ENCODE data around the gene KLF3.

The KLF3 gene

DNA sequence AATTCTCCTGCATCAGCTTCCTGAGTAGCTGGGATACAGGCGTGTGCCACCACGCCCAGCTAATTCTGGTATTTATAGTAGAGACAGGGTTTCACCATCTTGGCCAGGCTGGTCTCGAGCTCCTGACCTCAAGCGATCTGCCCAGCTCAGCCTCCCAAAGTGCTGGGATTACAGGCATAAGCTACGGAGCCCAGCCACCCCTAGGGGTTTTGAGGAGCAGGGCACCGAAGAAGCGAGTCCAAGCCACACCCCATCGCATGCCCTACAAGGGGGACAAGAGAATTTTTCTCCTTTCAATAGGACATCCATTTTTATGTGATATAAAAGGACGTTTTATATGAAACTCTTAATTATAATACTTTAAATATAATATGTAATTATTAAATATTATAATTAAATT is 13.9 kb upstream of the KLF3 start:
- no peak for DNase-seq (ENCODE audit: extremely low read depth in 1 of 2, low read depth in 1 of 2)

DNA sequence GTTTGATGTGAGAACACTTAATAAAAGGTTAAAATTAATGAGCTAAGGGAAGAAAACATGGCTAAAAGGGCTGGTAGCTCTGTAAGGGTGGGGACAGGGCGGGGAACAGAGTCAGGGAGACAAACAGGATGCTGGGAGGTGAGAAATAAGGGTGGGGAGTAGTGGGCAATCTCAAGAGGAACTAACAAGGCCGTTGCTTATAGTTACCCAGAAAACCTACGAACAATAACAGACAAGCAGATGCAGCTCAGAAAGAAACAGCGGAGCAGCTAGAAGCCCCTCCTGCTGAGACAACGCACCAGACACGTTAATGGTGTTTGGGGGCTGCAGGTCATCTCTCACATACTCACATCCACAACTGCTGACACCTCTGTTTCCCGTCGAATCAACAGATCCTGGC is 9.7 kb upstream of the KLF3 start:
- no peak for DNase-seq (ENCODE audit: extremely low read depth in 1 of 2, low read depth in 1 of 2)

DNA sequence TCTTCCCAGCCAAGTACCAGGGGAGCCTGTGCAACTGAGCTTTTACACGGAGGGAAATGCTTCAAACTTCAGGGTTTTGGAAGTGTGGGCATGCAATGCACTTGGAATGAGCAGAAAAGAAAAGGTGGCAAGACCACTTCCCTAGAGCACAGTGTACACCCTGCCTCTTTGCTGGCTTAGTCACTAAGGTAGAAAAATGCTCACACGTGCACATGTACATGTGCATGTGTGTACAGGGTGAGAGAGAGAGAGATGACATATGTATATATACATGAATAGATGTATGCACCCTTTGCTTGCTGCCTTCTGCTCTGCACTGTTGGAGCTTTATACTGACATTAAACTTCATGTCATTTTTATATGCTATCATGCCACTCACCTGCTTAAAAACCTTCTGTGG is 7.9 kb upstream of the KLF3 start:
- no peak for DNase-seq (ENCODE audit: extremely low read depth in 1 of 2, low read depth in 1 of 2)

DNA sequence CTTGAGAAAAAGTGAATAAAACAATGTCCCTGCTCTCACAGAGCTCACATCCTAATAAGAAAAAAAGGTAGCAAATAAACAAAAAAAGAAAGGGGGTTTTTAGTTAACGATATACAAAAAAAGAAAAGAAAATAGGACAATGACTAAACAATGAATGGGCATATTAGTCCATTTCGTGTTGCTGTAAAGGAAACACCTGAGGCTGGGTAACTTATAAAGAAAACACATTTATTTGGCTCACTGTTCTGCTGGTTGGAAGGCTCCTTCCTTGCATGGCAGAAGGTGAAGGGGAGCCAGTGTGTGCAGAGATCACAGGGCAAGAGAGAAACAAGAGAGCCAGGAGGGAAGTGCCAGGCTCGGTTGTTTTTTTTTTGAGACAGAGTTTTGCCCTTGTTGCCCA is 4.7 kb upstream of the KLF3 start:
- no peak for DNase-seq (ENCODE audit: extremely low read depth in 1 of 2, low read depth in 1 of 2)

DNA sequence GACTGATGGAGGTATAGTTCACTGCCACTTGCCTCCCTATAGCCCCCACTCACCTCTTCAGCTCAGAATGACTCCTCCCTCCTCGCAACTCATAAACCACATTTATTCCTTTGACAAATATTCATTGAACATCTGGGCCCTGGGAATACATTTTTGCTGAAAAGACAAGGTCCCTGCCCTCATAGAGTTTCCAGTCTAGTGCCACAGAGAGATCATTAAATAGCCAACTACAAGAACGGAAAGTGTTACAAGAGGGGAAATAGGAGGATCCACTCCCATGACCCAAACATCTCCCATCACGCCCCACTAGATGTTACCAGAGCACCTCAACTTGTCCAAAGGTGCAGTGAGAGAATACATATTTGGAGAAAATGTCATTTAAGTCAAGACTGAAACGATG is 3.2 kb upstream of the KLF3 start:
- DNase-seq (ENCODE audit: extremely low read depth in 1 of 2, low read depth in 1 of 2): no peak

DNA sequence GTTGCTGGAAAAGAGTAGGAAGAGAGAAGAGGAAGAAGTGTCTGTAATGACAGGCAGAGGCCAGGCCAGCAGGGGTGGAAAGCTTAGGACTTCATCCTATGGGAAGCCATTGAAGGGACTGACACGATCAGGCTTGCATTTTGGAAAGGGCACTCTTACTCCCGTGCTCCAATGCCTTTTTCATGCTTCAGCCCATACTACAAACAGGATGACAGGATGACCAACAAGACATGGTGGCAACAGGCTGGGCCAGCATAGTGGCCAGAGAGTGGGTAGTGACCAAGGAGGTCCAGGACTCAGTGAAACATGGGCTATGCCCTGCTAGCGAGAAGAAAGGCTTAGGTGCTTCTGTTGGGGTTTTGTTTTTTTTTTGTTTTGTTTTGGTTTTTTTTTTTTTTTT is 2.6 kb upstream of the KLF3 start:
- no peak for DNase-seq (ENCODE audit: extremely low read depth in 1 of 2, low read depth in 1 of 2)

DNA sequence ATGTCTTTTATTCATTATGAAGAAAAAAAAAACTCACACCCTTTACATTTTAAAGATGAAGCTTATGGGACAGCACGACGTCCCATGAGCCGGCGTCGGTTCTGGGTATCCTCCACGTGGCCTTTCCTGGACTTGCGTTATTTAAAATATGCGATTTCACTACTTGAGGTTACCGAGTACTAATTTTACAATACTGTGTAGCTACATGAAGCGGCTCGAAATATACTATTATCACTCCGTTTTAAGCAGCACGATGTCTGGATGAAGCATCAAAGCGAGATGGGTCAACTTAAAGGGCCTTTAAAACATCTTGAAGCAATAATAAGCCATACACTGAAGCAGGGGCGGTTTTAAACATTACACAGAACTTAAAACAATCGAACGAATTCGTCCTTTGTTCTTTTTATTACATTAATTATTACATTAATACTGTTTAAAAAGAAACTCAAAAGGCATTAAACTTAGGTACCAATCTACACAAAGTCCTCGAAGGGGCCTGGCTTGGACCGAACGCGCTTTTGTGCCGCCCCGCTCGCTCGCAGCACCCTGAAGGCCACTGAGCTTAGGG is 1.4 kb upstream of the KLF3 start:
- DNase-seq (ENCODE audit: extremely low read depth in 1 of 2, low read depth in 1 of 2): no peak

DNA sequence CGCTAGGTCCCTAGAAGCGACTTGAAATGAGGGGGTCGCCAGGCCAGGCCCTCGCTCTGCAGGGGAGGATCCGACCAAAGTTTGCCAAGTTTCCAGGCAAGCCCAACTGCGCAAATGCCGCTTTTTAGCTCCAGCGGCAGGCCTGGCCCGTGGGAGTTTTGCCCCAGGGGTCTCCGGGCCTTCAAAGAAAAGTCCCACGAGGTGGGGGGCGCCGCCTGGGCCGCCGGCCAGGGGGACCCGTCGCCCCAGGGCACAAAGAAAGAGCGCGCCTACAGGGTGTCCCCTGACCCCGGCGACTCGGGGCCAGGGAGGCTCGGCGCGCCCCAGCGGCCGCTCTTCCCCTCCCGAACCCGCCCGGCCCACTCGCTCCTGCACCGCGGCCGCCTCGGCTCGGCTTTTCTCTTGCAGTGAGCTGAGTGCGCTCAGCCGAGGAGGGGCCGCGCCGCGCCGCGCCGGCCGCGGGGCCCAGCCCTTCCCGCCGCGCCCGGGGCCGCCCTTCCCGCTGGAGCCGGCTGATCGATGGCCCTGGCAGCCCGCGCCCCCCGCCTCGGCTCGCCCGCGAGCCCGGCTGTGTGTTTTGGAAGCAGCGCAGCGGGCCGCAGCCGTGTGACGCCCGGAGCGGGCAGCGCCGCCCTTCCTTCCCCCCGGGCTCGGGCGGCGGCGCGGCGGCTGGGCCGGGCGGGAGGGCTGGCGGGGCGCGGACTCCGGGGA is 754 bp upstream of the KLF3 start:
- DNase-seq (ENCODE audit: extremely low read depth in 1 of 2, low read depth in 1 of 2): no peak

DNA sequence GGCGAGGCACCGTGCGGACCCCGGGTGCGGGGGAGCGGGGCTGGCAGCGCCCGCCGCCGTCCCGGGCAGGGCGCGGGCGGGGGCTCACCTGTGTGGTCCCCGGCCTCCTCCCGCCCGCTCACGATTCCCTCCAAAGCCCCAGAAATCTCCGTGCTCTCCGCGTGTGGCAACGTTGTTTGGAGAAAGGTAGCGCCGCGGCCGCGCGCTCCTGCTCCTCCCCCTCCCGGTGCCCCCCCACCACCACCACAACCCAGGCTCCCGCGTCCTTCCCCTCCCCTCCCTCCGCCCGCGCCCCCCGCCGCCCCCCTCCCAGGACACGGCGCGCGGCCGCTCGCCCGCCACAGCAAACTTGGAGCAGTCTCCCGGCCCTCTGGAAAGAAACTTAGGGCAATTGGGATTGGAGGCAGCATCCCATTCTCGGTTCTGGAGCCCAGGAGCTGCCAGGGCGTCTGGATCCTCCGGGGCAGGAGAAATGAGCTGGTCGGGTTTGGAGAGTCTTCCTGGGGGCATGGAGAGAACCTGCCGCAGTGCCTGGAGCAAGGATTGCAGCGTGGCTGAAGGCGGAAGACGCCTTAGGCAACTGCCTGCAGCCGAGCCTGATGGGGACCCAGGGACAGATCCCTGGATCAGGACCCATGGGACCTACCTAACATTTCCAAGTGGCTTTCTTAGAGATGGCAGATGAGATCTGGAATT is 855 bp downstream of the KLF3 start:
- DNase-seq (ENCODE audit: extremely low read depth in 1 of 2, low read depth in 1 of 2): peak in 1 of 2 donors; percentile 23

DNA sequence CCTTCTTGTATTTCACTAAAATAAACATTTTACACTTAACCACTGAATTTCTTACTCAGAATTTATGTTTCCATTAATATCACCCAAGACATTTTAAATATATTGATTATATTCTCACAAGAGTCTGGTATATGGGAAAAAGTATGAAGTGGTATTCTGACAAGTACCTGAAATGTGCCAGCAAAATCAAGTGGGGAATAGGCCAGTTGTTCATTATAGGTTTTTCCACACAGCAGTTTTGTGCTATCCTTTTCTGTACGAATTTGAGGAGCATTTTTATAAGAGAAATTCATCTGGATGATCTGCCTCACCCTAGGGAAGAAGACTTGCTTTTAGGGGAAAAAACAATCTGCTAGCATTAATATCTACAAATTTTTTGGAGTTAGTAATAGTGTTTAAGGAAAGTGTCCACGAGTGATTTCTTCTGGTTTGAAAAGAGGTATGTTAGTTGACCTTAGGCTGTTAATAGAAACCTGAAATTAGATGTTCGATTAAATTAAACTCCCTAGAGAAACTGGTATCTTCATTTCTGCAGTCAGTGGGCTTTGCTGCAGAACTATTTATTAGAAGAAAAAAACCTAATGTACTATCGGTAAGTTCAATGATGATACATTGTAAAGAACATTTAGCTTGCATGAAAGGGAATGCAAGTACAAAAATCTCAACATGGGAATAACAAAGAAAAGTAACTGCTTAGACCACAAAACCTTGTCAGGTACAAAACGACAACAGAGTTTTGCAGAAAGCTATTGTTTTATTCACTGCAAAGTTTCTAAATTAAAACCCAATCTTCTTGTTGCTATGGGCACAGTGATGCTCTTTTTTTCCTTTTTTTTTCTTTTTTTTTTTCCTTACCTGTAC is 1.8 kb downstream of the KLF3 start:
- no peak for DNase-seq (ENCODE audit: extremely low read depth in 1 of 2, low read depth in 1 of 2)

DNA sequence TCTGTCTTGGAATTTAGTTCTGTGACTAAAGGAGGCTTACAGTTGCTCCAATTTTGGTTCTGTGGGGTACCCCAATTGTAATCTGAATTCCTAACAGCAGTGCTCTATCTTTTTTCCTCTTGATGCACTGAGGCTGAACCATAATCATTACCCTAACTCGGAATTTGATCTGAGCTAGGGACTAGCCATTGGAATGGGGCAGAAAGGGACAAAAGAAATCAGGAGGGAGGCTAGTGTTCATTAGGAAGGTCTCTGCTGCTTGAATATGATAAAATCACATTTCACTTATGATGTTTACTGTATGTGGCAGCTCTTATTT is 2.7 kb downstream of the KLF3 start:
- no peak for DNase-seq (ENCODE audit: extremely low read depth in 1 of 2, low read depth in 1 of 2)

DNA sequence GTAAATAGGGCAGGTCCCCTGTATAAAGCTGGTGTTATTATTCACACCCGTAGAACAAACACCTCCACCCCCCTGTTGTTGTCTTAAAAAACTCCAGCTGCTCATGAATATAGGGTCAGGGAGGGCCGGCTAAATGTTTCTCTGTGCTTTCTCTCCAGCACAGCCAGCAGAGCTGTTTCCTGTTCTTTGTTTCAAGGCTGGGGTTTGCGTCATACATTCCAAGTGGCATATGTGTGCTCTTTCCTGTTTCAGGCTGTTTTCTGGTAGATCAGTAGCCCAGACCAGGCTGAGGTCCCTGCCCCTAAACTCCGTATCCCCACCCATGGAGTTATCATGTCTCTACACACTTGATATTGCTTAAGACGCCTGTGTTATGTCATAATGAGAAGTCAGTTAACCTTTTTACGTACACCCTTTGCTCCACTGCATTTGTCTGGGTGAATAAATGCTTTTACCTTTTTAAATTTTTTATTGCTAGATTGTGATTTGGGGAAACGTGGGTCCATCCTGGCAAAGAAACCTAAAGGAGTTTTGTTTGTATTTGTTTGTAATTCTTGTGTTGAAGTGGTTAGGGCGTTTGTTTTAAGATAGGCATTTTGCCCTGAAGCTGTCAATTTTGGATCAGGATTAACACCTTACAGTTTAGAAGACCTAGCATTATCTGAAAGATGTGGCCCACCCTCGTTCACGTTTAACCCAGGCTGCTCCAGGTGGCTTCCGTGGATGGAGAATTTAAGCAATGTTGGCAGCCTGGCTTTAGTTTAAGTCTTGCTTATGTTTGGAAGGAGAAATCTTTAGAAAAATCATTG is 3.3 kb downstream of the KLF3 start:
- DNase-seq (ENCODE audit: extremely low read depth in 1 of 2, low read depth in 1 of 2): peak; percentile 22 to 47

DNA sequence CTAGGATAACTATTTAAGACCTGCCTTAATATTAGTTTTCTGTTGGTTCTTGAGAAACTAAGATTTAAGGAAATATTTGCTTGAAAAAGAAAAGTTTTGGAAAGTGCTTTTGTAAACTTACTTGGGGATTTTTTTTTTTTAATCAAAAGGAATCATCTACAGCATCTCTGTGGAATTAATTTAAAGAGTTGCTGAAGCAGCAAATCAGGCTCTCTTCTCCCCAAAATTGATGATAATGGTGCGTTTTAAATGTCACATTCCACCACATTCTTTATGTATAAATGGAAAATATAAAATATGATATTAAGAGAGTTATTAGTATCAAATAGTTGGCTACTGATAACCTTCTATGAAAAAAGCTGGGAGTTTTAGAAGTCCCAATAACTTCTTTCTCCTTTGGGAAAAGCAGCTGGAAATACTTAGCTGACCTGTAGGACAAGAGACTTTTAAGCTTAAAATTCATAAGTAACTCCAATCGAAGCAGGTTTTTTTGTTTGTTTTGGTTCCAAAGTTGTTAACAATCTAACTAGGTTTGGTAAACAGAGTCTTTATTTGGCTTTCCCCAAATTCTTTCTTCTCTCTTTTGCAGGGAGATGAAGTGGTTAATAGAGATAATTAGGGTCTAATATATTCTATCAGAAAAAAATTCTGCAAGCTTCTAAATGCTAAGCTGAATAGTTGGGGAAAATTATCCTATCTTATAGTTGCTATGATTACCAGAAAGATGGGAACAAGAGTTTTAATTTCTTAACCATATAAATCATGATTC is 4.4 kb downstream of the KLF3 start:
- DNase-seq (ENCODE audit: extremely low read depth in 1 of 2, low read depth in 1 of 2): no peak

DNA sequence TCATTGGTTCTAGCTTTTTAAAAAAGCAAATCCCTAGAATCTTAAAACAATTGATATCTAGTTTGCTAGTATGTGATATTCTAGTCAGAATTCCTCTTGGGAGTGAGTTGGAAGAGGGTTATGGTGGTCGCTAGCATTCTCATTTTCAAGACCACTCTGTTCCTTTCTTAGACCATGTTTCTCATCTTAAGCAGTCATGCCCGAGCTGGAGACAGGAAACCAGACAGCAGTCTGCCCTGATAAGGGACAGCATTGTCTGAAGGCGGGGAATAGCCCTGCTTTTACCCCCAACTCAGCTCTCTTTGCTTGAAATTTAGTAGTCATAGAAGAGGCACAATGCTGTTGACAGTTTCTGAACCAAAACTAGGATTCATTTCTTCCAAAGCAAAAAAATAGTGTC is 5.2 kb downstream of the KLF3 start:
- DNase-seq (ENCODE audit: extremely low read depth in 1 of 2, low read depth in 1 of 2): no peak

DNA sequence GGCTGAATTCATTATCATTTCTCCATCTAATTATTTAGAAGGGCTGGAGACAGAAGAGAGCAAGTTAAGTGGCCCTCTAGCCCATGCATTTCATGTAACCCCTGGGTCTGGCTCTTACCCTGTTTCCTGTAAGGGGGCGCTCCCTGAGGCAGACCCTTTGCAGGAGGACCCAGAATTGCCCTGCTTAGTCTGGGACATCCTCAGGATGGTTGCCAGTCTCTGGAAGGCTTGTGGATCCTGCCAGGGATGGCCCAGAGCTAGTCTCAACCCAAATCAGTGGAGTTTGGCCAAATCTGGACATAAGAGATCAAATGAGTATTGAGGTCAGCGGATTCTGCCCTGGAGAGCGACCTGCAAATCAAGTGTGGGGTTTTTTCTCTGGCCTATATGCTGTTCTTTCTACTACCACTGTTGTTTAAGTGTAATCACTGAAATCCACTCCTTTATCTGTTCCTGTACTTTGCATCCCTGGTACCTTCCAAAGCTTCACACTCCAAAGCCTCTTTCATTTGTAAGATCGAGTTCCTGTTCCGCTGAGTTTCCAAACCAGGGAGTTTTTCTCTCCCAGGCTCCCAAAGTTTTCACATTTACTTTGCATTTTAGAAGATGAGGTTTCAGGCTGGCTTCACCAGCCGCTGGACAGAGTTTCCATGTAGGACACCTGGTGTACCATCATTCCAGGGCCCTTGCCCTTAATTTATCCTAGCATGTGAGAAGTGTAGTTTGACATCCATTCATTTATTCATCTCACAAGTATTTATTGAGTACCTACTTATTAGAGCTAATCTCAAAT is 6.3 kb downstream of the KLF3 start:
- no peak for DNase-seq (ENCODE audit: extremely low read depth in 1 of 2, low read depth in 1 of 2)

DNA sequence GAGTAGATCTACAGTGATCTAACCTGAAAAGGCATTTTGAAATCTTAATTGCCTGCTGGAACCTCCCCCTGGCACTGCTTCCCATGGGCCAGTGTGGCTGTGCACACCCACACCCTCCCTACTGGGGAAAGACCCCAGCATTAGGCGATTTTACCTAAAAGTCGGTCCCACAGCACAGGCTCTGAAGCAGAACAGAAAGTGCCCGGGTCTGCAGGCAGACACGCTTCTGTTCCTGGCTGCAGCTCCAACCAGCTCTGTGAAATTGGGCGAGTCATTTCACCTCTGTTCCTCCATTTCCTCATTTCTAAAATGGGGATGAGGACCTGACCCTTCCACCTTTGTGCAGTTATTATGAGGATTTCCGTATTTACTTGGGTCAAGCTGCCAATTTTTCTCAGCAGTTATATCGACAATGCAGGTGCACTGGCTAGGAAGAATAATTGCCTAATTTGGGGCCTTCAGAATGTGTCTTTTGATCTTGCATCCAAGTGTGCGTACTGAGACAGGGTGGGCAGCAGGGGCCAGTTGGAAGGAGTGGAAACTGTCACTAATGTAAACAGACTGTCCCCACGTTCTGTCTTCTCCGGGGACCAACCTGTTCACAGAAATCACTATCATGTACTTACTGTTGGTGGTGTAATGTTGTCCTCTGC is 7.1 kb downstream of the KLF3 start:
- DNase-seq (ENCODE audit: extremely low read depth in 1 of 2, low read depth in 1 of 2): no peak

DNA sequence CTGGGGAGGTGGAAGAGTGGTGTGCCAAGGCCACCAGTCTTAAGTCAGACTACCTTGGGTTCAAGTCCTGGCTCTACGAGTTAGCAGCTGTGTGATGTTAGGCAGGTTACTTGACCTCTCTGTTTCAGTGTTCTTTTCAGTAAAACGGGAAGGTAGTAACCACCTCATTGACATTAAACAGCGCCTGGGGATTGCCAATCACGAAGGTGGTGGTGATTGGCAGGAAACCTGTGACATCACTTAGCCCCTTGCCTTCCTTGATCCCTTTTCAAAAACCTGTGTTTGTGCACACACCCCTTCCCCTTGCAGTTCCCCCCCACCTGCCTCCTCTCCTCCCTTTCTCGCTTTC is 7.6 kb downstream of the KLF3 start:
- DNase-seq (ENCODE audit: extremely low read depth in 1 of 2, low read depth in 1 of 2): no peak

DNA sequence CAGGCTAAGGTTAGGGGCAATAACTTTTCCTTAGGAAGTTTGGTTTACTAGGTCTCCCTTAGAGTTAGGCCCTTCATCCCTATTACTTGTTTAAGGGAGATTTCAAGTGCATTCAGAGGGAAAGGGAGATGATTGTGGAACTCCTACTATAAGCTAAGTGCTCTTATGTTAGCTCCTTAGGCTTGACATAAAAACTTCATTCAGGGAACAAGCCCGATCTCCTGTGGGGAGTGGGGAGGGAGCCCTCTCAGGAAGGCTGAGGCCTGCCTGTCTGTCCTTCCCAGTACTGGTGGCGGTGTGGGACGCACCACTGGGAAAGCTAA is 8.0 kb downstream of the KLF3 start:
- no peak for DNase-seq (ENCODE audit: extremely low read depth in 1 of 2, low read depth in 1 of 2)
